K562 (cell line): ENCODE results near the gene MAGI3. TPM values are rescaled to one million over a fixed set of nuclear protein-coding genes. Genes with fewer than 3 reads are reported as not detected.

ENCODE experiments used
- ATAC-seq: fragments of 200-7000 bp; cut with Tn5 transposase; 3 replicates; pipeline ENCODE4 v1.9.1; 2020; ENCODE audit warnings: moderate library complexity
- BruUV-seq: library from RNA; stranded (reverse); fragments of 400-500 nt; replicated peaks from 2 replicates; lab custom pipeline; 2021; lab: Mats Ljungman, UMichigan
- CTCF ChIA-PET: fragments of 300-600 bp; formaldehyde crosslinking; extraction: SDS; loops from one replicate; lab custom pipeline; 2021; ENCODE audit warnings: low intra/inter-chr PET ratio; lab: Yijun Ruan, JAX
- POLR2A ChIA-PET: fragments of 300-600, 350-650 bp; sonication (Branson Sonifier 250); formaldehyde crosslinking; extraction: SDS; loops from one replicate; lab custom pipeline; 2021; ENCODE audit warnings: antibody characterized with exemption, inconsistent platforms; lab: Yijun Ruan, JAX
- DNase-seq, 4 experiments: peaks; one replicate each; pipeline versions ENCODE4 v3.0.0 to v3.0.0-alpha.2; 2011 to 2018; ENCODE audit warnings: low spot score in 3 of 4, mixed read lengths in 3 of 4; ENCODE audit errors: extremely low read depth in 1 of 4
- FAIRE-seq: peaks from 2 replicates; lab custom pipeline; 2011; peaks lifted over from hg19 to GRCh38; lab: Jason Lieb, UNC
- H2AFZ ChIP-seq: 2 replicates; pipeline ENCODE4 v1.6.0; 2011; ENCODE audit warnings: low read depth, low read length, control low read depth, inconsistent platforms
- H3K27ac ChIP-seq: fragments of 200-600 bp; 3 replicates; pipeline ENCODE4 v1.8.0; 2011; ENCODE audit warnings: low read depth, mild to moderate bottlenecking, control low read depth, inconsistent platforms, low read length, moderate library complexity, mixed read lengths; ENCODE audit errors: extremely low read depth
- H3K27me3 ChIP-seq, 2 experiments: fragments of 300-600 bp in 1 of 2; 2 replicates in 1 of 2; 3 replicates in 1 of 2; pipeline versions ENCODE4 v1.6.0 to v1.8.0; 2011; ENCODE audit warnings: inconsistent platforms in 2 of 2, low read length in 2 of 2, mild to moderate bottlenecking in 1 of 2, mixed read lengths in 1 of 2, moderate library complexity in 1 of 2; ENCODE audit not compliant: control insufficient read depth in 2 of 2, insufficient read depth in 2 of 2
- H3K36me3 ChIP-seq: fragments of 300-600 bp; 3 replicates; pipeline ENCODE4 v1.8.0; 2011; ENCODE audit warnings: mild to moderate bottlenecking, low read length, inconsistent platforms; ENCODE audit not compliant: control insufficient read depth, insufficient read depth
- H3K4me1 ChIP-seq, 2 experiments: fragments of 200-600 bp in 1 of 2; replicated peaks in 1 of 2; 2 replicates in 1 of 2; 3 replicates in 1 of 2; pipeline versions ENCODE4 v1.5.1 to v1.8.0; 2011; ENCODE audit warnings: inconsistent platforms in 2 of 2, low read length in 2 of 2, mild to moderate bottlenecking in 1 of 2, mixed read lengths in 1 of 2, moderate library complexity in 1 of 2; ENCODE audit not compliant: control insufficient read depth in 2 of 2, insufficient read depth in 2 of 2
- H3K4me2 ChIP-seq: 2 replicates; pipeline ENCODE4 v1.6.1; 2011; ENCODE audit warnings: low read length, control low read depth, inconsistent platforms, mixed read lengths; ENCODE audit not compliant: insufficient read depth
- H3K4me3 ChIP-seq: fragments of 200-600 bp; sonication (generic), shearing (Covaris generic); 2 replicates; pipeline ENCODE4 v1.5.1; 2016; ENCODE audit warnings: control low read depth, inconsistent platforms
- H3K79me2 ChIP-seq: fragments of 200-600 bp; 3 replicates; pipeline ENCODE4 v1.8.0; 2011; ENCODE audit warnings: low read length, inconsistent platforms; ENCODE audit not compliant: control insufficient read depth, insufficient read depth
- H3K9ac ChIP-seq, 2 experiments: 2 replicates each; pipeline versions ENCODE4 v1.6.0 to v1.6.1; 2011; ENCODE audit warnings: low read depth in 2 of 2, low read length in 2 of 2, control low read depth in 1 of 2, inconsistent platforms in 1 of 2, mild to moderate bottlenecking in 1 of 2, mixed read lengths in 1 of 2; ENCODE audit not compliant: insufficient read depth in 1 of 2
- H3K9me1 ChIP-seq: one replicate; pipeline ENCODE4 v1.6.0; 2011; ENCODE audit warnings: inconsistent platforms, mild to moderate bottlenecking, low read length, moderate library complexity; ENCODE audit not compliant: control insufficient read depth, insufficient read depth
- H3K9me3 ChIP-seq: replicated peaks from 2 replicates; pipeline ENCODE4 v1.5.1; 2011; ENCODE audit warnings: low read depth, low read length, inconsistent platforms; ENCODE audit not compliant: control insufficient read depth, insufficient read depth
- H4K20me1 ChIP-seq: replicated peaks from 2 replicates; pipeline ENCODE4 v1.6.1; 2011; ENCODE audit warnings: low read length, inconsistent platforms, mixed read lengths; ENCODE audit not compliant: control insufficient read depth, insufficient read depth
- AFF1 ChIP-seq, 2 experiments: fragments of 450-650 bp; IDR thresholded peaks; 2 replicates each; pipeline ENCODE4 v1.6.1; 2018; ENCODE audit warnings: mild to moderate bottlenecking in 2 of 2, low read depth in 1 of 2; ENCODE audit not compliant: partially characterized antibody in 2 of 2
- JUND ChIP-seq, 2 experiments: IDR thresholded peaks; 2 replicates in 1 of 2; 3 replicates in 1 of 2; pipeline ENCODE4 v1.6.1; 2011; ENCODE audit warnings: borderline replicate concordance in 2 of 2, low read depth in 2 of 2, low read length in 2 of 2, improper control_type of control experiment in 1 of 2, missing biosample characterization in 1 of 2, missing genetic modification characterization in 1 of 2, missing genetic modification reagents in 1 of 2
- WGBS: fragments of 100-300 bp; shearing (Covaris generic); methylation state at CpG from one replicate; pipeline ENCODE4 v1.1.6; 2016; ENCODE audit warnings: low coverage, mixed read lengths; ENCODE audit not compliant: insufficient coverage; ENCODE audit errors: missing lambda C conversion rate; 5-methylcytosine and 5-hydroxymethylcytosine counted together
- in situ Hi-C: fragments of 300-500 bp; cut with MboI; formaldehyde crosslinking; loops from 4 replicates; pipeline ENCODE4 v1.15.0; 2018; ENCODE audit warnings: inconsistent platforms, mixed read lengths
- intact Hi-C: fragments of 100-400 bp; cut with micrococcal nuclease; formaldehyde crosslinking; loops from 2 replicates; pipeline ENCODE4 v1.14.2; 2022
- polyA plus RNA-seq, 8 experiments: library from polyadenylated mRNA; depleted of rRNA in 4 of 8; stranded (reverse) in 5 of 8; unstranded in 3 of 8; fragments of >200 nt; fragmentation: Nextera tagmentation in 2 of 8; fragmentation: Illumina TruSeq in 1 of 8; extraction: Ambion mirVana in 2 of 8; extraction: Trizol in 1 of 8; gene quantifications; 2 replicates each; pipeline versions ENCODE4 v1.2.1 to v1.2.3, GENCODE V29; 2011 to 2014; ENCODE audit warnings: inconsistent platforms in 1 of 8, missing spikeins in 1 of 8
- total RNA-seq, 7 experiments: library from RNA; depleted of rRNA in 6 of 7; stranded (reverse); fragments of >200 nt in 6 of 7; fragmentation: Illumina TruSeq in 2 of 7; extraction: Trizol in 2 of 7; gene quantifications; 2 replicates each; pipeline versions ENCODE4 v1.2.1 to v1.2.3, GENCODE V29; 2011 to 2021; ENCODE audit warnings: low replicate concordance in 1 of 7

Gene MAGI3
- total and polyA plus RNA-seq, 9 of the 15 experiments (the other 6 are each of a cell fraction or from before 2014, with no cell fraction given), result 1.0 to 8.6 (median 5.5) TPM

DNA sequence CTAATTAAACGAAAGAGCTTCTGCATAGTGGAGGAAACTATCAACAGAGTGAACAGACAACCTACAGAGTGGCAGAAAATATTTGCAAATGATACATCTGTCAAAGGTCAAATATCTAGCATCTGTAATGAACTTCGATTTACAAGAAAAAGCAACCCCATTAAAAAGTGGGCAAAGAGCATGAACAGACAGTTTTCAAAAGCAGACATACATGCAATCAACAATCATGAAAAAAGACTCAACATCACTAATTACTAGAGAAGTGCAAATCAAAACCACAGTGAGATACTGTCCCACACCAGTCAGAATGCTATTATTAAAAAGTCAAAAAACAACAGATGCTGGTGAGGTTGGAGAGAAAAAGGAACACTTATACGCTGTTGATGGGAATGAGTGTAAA is 103.2 kb downstream of the MAGI3 start:
- peak in 1 of 2 experiments; percentile 95 for TF ChIP-seq AFF1 (IDR thresholded peaks at IDR 0.05; ENCODE audit: low read depth in 1 of 2, partially characterized antibody in 2 of 2)
- TF ChIP-seq JUND (IDR thresholded peaks at IDR 0.05; ENCODE audit: borderline replicate concordance, low read depth, low read length), result no peak
- TF ChIP-seq JUND (tag; IDR thresholded peaks at IDR 0.05; ENCODE audit: borderline replicate concordance, low read depth, low read length), result no peak
- Histone ChIP-seq H3K4me3 (no peak overlapping the region), H3K4me1 (no peaks in the 10 kb centered on the region), H2AFZ (no peak overlapping the region), H3K27ac (no peak overlapping the region), H3K36me3 (no peaks in the 10 kb centered on the region), H3K9me3 (no peaks in the 10 kb centered on the region; the same call in 1 of the 2 replicates), H4K20me1 (no peaks in the 10 kb centered on the region), H3K79me2 (no peaks in the 10 kb centered on the region), H3K9ac (no peak overlapping the region), H3K9me1 (no peaks in the 10 kb centered on the region), H3K4me2 (no peak overlapping the region), H3K27me3 (no peaks in the 10 kb centered on the region)
- no peak for ATAC-seq
- BruUV-seq, result no TSS peak
- POLR2A ChIA-PET, result no interaction called here
- FAIRE-seq, result no peak
- intact Hi-C loops, result no loop called here
- no peak for DNase-seq
- WGBS, result 11% methylated on average over 3 of the region's 3 CpGs
- CTCF ChIA-PET, result no interaction called here
- in situ Hi-C loops, result no loop called here
